Kidney (tissue), 14 donors: ENCODE measurements around the gene CLEC2L. TPM values are rescaled to one million over a fixed set of nuclear protein-coding genes. Genes with fewer than 3 reads are reported as not detected.

ENCODE experiments used
- DNase-seq, 5 donors: peaks; one replicate each; pipeline ENCODE4 v3.0.0-alpha.2; 2013 to 2020
- FAIRE-seq: peaks from 2 replicates; lab custom pipeline; 2012; peaks lifted over from hg19 to GRCh38; lab: Jason Lieb, UNC
- H3K27ac ChIP-seq, 2 donors: one replicate each; pipeline ENCODE4 v1.7.0; 2013; ENCODE audit warnings: low read depth in 2 of 2, low read length in 2 of 2, inconsistent platforms in 1 of 2
- H3K27me3 ChIP-seq: one replicate; pipeline ENCODE4 v1.7.1; 2013; ENCODE audit warnings: low read length, inconsistent platforms; ENCODE audit not compliant: control insufficient read depth, insufficient read depth
- H3K36me3 ChIP-seq, 3 donors: one replicate each; pipeline versions ENCODE4 v1.7.0 to v1.7.1; 2013; ENCODE audit warnings: low read length in 3 of 3, control low read depth in 1 of 3, inconsistent platforms in 1 of 3; ENCODE audit not compliant: insufficient read depth in 3 of 3, control insufficient read depth in 2 of 3
- H3K4me1 ChIP-seq, 3 donors: one replicate each; pipeline versions ENCODE4 v1.7.0 to v1.7.1; 2013; ENCODE audit warnings: low read length in 3 of 3, inconsistent platforms in 1 of 3, low read depth in 1 of 3; ENCODE audit not compliant: control insufficient read depth in 2 of 3, insufficient read depth in 2 of 3
- H3K4me3 ChIP-seq, 3 donors: one replicate each; pipeline versions ENCODE4 v1.7.0 to v1.8.1; 2013; ENCODE audit warnings: low read length in 3 of 3, control low read depth in 1 of 3, inconsistent platforms in 1 of 3
- H3K9ac ChIP-seq, 3 donors: one replicate each; pipeline versions ENCODE4 v1.7.0 to v1.7.1; 2013; ENCODE audit warnings: low read length in 3 of 3, control low read depth in 1 of 3, inconsistent platforms in 1 of 3
- H3K9me3 ChIP-seq, 3 donors: one replicate each; pipeline versions ENCODE4 v1.7.0 to v1.7.1; 2013; ENCODE audit warnings: low read length in 3 of 3, control low read depth in 1 of 3, inconsistent platforms in 1 of 3; ENCODE audit not compliant: control insufficient read depth in 2 of 3, insufficient read depth in 1 of 3
- intact Hi-C: fragments of 100-400 bp; cut with DNase I; formaldehyde crosslinking; loops from one replicate; pipeline ENCODE4 v1.11.1; 2022
- polyA plus RNA-seq: library from polyadenylated mRNA; stranded (reverse); fragments of 350-450 nt; fragmentation: Illumina TruSeq; extraction: RNeasy Lipid Tissue Mini Kit (QIAGEN cat#74804); gene quantifications from one replicate; pipeline ENCODE4 v1.2.3, GENCODE V29; 2014; ENCODE audit warnings: low read depth, low replicate concordance; ENCODE audit not compliant: insufficient read depth
- total RNA-seq: library from RNA; stranded (reverse); fragmentation: NEBNext Ultra II Directional; extraction: Animal tissue kit (Norgen Biotek cat#: 25700); gene quantifications from one replicate; pipeline ENCODE4 v1.2.1, GENCODE V29; 2021
- TF ChIP-seq, protein P1 (sequence below): IDR thresholded peaks from 3 replicates; pipeline ENCODE4 v1.5.1; 2012; ENCODE audit warnings: mild to moderate bottlenecking, moderate library complexity, borderline replicate concordance; ENCODE audit not compliant: insufficient read depth; ENCODE audit errors: extremely low read depth
- donor health status: control.
- donor health status: control.
- donor health status: control.
- donor health status: control.
- donor health status: control.
- donor health status: DM: yes; HTN: yes; CAD: no.
- donor health status: Normal renal cell carcinoma (clear cell type).

CLEC2L gene
- total and polyA plus RNA-seq, 2 donors from 2014 or later, result not detected

DNA sequence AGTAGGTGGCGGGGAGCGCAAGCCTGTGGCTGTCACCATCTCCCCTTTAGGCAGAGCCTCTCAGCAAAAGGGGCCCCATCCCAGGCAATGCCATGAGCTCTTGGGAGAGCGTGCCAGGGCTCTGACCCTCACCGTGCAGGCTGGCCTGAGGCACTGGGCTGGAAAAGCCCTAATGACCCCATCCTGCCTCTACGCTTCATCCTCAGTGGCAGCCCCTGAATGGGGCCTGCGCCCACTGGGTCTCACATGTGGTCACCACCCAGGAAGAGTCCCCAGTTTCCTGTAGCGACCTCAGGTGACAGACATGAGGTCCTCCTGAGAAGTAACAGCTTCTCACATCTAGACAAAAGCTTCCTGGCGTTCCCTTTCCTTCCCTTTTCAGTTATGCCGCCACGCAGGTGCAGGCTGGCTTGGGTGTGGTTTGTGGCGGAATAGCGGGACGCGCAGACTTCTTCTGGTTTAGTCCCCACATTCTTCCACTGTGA, 59.2 kb downstream of the CLEC2L start:
- H3K4me3 ChIP-seq, result no peak overlapping the region
- no peaks in the 10 kb centered on the region for H3K9me3 ChIP-seq
- peaks cover 9 to 54% (median 22%) of the 10 kb centered on the region in 3 donors for H3K36me3 ChIP-seq
- DNase-seq (peak in 2 of 5 donors; percentile 7 to 9), FAIRE-seq (no peak)
- TF ChIP-seq, protein P1, sequence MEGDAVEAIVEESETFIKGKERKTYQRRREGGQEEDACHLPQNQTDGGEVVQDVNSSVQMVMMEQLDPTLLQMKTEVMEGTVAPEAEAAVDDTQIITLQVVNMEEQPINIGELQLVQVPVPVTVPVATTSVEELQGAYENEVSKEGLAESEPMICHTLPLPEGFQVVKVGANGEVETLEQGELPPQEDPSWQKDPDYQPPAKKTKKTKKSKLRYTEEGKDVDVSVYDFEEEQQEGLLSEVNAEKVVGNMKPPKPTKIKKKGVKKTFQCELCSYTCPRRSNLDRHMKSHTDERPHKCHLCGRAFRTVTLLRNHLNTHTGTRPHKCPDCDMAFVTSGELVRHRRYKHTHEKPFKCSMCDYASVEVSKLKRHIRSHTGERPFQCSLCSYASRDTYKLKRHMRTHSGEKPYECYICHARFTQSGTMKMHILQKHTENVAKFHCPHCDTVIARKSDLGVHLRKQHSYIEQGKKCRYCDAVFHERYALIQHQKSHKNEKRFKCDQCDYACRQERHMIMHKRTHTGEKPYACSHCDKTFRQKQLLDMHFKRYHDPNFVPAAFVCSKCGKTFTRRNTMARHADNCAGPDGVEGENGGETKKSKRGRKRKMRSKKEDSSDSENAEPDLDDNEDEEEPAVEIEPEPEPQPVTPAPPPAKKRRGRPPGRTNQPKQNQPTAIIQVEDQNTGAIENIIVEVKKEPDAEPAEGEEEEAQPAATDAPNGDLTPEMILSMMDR, result no peak
- H3K27ac ChIP-seq, result no peak overlapping the region
- intact Hi-C loops, result no loop called here
- H3K9ac ChIP-seq, result no peak overlapping the region
- no peaks in the 10 kb centered on the region for H3K27me3 ChIP-seq
- H3K4me1 ChIP-seq, result peaks cover 0 to 10% (median 5%) of the 10 kb centered on the region in 3 donors

GRCh38 chr7:139583826-139584553, 60.5 kb downstream of the CLEC2L start:
- H3K9me3 ChIP-seq, result no peaks in the 10 kb centered on the region
- FAIRE-seq, result no peak
- H3K4me3 ChIP-seq, result no peak overlapping the region
- TF ChIP-seq, protein P1, result no peak
- no peak overlapping the region for H3K9ac ChIP-seq
- intact Hi-C loops, result no loop called here
- H3K27ac ChIP-seq, result no peak overlapping the region
- no peaks in the 10 kb centered on the region for H3K27me3 ChIP-seq
- peaks cover 0 to 10% (median 5%) of the 10 kb centered on the region in 3 donors for H3K4me1 ChIP-seq
- DNase-seq, result peak in 1 of 5 donors; percentile 49
- H3K36me3 ChIP-seq, result peaks cover 9 to 54% (median 26%) of the 10 kb centered on the region in 3 donors

DNA sequence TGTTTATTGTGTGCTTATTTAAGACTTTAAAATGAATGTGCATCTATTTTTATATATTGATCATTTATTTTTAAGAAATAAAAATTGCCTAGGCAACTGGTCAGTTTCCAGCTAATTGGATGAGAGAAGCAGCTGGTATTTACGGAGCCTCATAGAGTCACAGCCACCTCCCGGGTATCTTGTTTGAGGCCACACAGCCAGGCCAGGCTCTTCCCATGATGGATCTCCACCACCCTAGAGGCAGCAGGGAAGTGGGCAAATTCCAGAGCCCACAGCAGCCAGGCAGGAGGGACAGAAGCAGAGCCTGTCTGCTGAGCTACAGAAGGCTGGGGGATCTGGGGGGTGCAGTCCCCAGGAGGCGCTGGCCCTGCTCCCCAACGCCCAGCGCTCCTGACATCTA, 61.6 kb downstream of the CLEC2L start:
- TF ChIP-seq, protein P1, result no peak

More for the DNA sequence above, 61.6 kb downstream of the CLEC2L start:
- Histone ChIP-seq H3K4me1 (peaks cover 0 to 10% (median 4%) of the 10 kb centered on the region in 3 donors), H3K36me3 (peaks cover 9 to 54% (median 28%) of the 10 kb centered on the region in 3 donors), H3K27ac (no peak overlapping the region), H3K27me3 (no peaks in the 10 kb centered on the region), H3K9ac (no peak overlapping the region), H3K9me3 (no peaks in the 10 kb centered on the region), H3K4me3 (no peak overlapping the region)
- intact Hi-C loops, result no loop called here
- FAIRE-seq (no peak), DNase-seq (peak in 1 of 5 donors; percentile 39)
